Spleen (tissue), 11 donors: ENCODE data around the gene RFLNA. TPM values are rescaled to one million over a fixed set of nuclear protein-coding genes. Genes with fewer than 3 reads are reported as not detected.

ENCODE experiments used
- DNase-seq: peaks from one replicate; pipeline ENCODE4 v3.0.0-alpha.2; 2020
- H3K27ac ChIP-seq, 8 donors: fragments of 200-600 bp; sonication (generic) in 7 of 8; 1 replicate in 4 of 8; 2 replicates in 4 of 8; pipeline versions ENCODE4 v1.5.0 to v1.8.0; 2016 to 2021; ENCODE audit warnings: inconsistent platforms in 4 of 8, mild to moderate bottlenecking in 4 of 8, moderate library complexity in 1 of 8
- H3K27me3 ChIP-seq, 7 donors: fragments of 200-600 bp; sonication (generic) in 6 of 7; replicated peaks in 1 of 7; 1 replicate in 4 of 7; 2 replicates in 3 of 7; pipeline versions ENCODE4 v1.5.0 to v1.8.0; 2016 to 2021; ENCODE audit warnings: inconsistent platforms in 3 of 7, mild to moderate bottlenecking in 1 of 7
- H3K36me3 ChIP-seq, 6 donors: fragments of 200-600 bp; sonication (generic) in 5 of 6; 1 replicate in 4 of 6; 2 replicates in 2 of 6; pipeline versions ENCODE4 v1.5.0 to v1.8.0; 2016 to 2021; ENCODE audit warnings: inconsistent platforms in 2 of 6
- H3K4me1 ChIP-seq, 6 donors: fragments of 200-600 bp; sonication (generic) in 5 of 6; 1 replicate in 3 of 6; 2 replicates in 3 of 6; pipeline versions ENCODE4 v1.5.0 to v1.8.0; 2016 to 2021; ENCODE audit warnings: inconsistent platforms in 3 of 6
- H3K4me3 ChIP-seq, 8 donors: fragments of 200-600 bp; sonication (generic) in 7 of 8; 1 replicate in 4 of 8; 2 replicates in 4 of 8; pipeline versions ENCODE4 v1.5.0 to v1.8.0; 2016 to 2021; ENCODE audit warnings: inconsistent platforms in 4 of 8, mild to moderate bottlenecking in 4 of 8, moderate library complexity in 2 of 8
- H3K9me3 ChIP-seq, 8 donors: fragments of 200-600 bp; sonication (generic) in 7 of 8; 1 replicate in 4 of 8; 2 replicates in 4 of 8; pipeline versions ENCODE4 v1.5.0 to v1.8.0; 2016 to 2021; ENCODE audit warnings: inconsistent platforms in 4 of 8
- CTCF ChIP-seq, 11 experiments: fragments of 200-600 bp in 7 of 11; fragments of 450-650 bp in 4 of 11; sonication (generic) in 4 of 11; IDR thresholded peaks in 8 of 11; conservative IDR thresholded peaks in 3 of 11; 1 replicate in 7 of 11; 2 replicates in 4 of 11; pipeline versions ENCODE4 v1.4.0 to v1.8.0; 2016 to 2021; ENCODE audit warnings: antibody characterized with exemption in 11 of 11, inconsistent platforms in 4 of 11, mild to moderate bottlenecking in 1 of 11
- POLR2A ChIP-seq, 3 donors: fragments of 450-650 bp; IDR thresholded peaks; one replicate each; pipeline ENCODE4 v1.5.1; 2017; ENCODE audit warnings: antibody characterized with exemption in 3 of 3, mild to moderate bottlenecking in 1 of 3
- POLR2AphosphoS5 ChIP-seq, 3 donors: sonication (generic); formaldehyde crosslinking; IDR thresholded peaks; one replicate each; pipeline ENCODE4 v1.5.1; 2017; ENCODE audit warnings: antibody characterized with exemption in 3 of 3
- WGBS, 5 donors: extraction: QIAGEN DNeasy Blood & Tissue Kit in 3 of 5; methylation state at CpG; one replicate each; pipeline versions ENCODE4 v1.1.5 to v1.1.7; 2013 to 2018; 5-methylcytosine and 5-hydroxymethylcytosine counted together
- intact Hi-C: fragments of 100-400 bp; cut with DNase I; formaldehyde crosslinking; loops from one replicate; pipeline ENCODE4 v1.15.0; 2023; ENCODE audit warnings: low total_unique reads
- polyA plus RNA-seq, 3 donors: library from polyadenylated mRNA; stranded (reverse); fragments of 200-250 nt; gene quantifications; one replicate each; pipeline ENCODE4 v1.2.1, GENCODE V29; 2013
- total RNA-seq, 7 donors: library from RNA; depleted of rRNA in 3 of 7; stranded (reverse); fragments of >200 nt in 3 of 7; fragmentation: NEBNext Ultra II Directional in 4 of 7; extraction: Animal tissue kit (Norgen Biotek cat#: 25700) in 4 of 7; gene quantifications; one replicate each; pipeline versions ENCODE4 v1.1.0 to v1.2.1, GENCODE V29; 2016 to 2021
- donor health status: healthy with polysubstance abuse.
- donor health status: DM: no; HTN: no; CAD: no; lungs with moderate emphysema.
- donor health status: DM: no; HTN: no; CAD: no.
- donor health status: Bipolar disorder and iron deficiency.
- donor health status: healthy.
- donor health status: DM: no; HTN: no; CAD: no.
- donor health status: DM: yes; HTN: yes; CAD: no.

RFLNA gene
- total and polyA plus RNA-seq, 10 donors = 0.04 to 0.35 (median 0.21) TPM; not detected in 6

GRCh38 chr12:124261885-124262284 is 33.0 kb upstream of the RFLNA start:
- DNase-seq = no peak
- TF ChIP-seq POLR2AphosphoS5 (IDR thresholded peaks at IDR 0.05) (no peak), CTCF (IDR thresholded peaks at IDR 0.05 in 8 of 11, conservative IDR thresholded peaks at IDR 0.05 in 3 of 11) (no peak), POLR2A (IDR thresholded peaks at IDR 0.05) (no peak)
- 92 to 98% (median 94%) methylated on average over 7 to 12 of the region's 12 CpGs for WGBS, 5 donors
- Histone ChIP-seq H3K4me3 (no peak overlapping the region), H3K9me3 (no peaks in the 10 kb centered on the region), H3K27me3 (peaks cover 0 to 68% (median 0%) of the 10 kb centered on the region in 7 donors), H3K27ac (no peak overlapping the region), H3K4me1 (peaks cover 0 to 5% (median 0%) of the 10 kb centered on the region in 6 donors), H3K36me3 (no peaks in the 10 kb centered on the region)
- intact Hi-C loops = no loop called here

GRCh38 chr12:124264089-124264795 is 30.7 kb upstream of the RFLNA start:
- intact Hi-C loops = no loop called here
- no peaks in the 10 kb centered on the region for H3K36me3 ChIP-seq
- no peak for TF ChIP-seq CTCF (IDR thresholded peaks at IDR 0.05 in 8 of 11, conservative IDR thresholded peaks at IDR 0.05 in 3 of 11)
- TF ChIP-seq POLR2AphosphoS5 (IDR thresholded peaks at IDR 0.05) = no peak
- no peak for TF ChIP-seq POLR2A (IDR thresholded peaks at IDR 0.05)
- H3K27ac ChIP-seq = no peak overlapping the region
- WGBS, 5 donors = 86 to 94% (median 89%) methylated on average over 9 to 10 of the region's 10 CpGs
- H3K4me3 ChIP-seq = no peak overlapping the region
- no peak for DNase-seq
- no peaks in the 10 kb centered on the region for H3K9me3 ChIP-seq
- H3K4me1 ChIP-seq = peaks cover 0 to 5% (median 0%) of the 10 kb centered on the region in 6 donors
- H3K27me3 ChIP-seq = peaks cover 0 to 49% (median 0%) of the 10 kb centered on the region in 7 donors

GRCh38 chr12:124264879-124265278 is 30.0 kb upstream of the RFLNA start:
- TF ChIP-seq CTCF (IDR thresholded peaks at IDR 0.05 in 8 of 11, conservative IDR thresholded peaks at IDR 0.05 in 3 of 11) = no peak
- intact Hi-C loops = no loop called here
- 91 to 98% (median 95%) methylated on average over 7 of the region's 7 CpGs for WGBS, 5 donors
- H3K27ac ChIP-seq = no peak overlapping the region
- no peaks in the 10 kb centered on the region for H3K36me3 ChIP-seq
- H3K9me3 ChIP-seq = no peaks in the 10 kb centered on the region
- no peak for DNase-seq
- peaks cover 0 to 1% (median 0%) of the 10 kb centered on the region in 6 donors for H3K4me1 ChIP-seq
- no peak overlapping the region for H3K4me3 ChIP-seq
- H3K27me3 ChIP-seq = peaks cover 0 to 43% (median 0%) of the 10 kb centered on the region in 7 donors

GRCh38 chr12:124267205-124267778 is 27.6 kb upstream of the RFLNA start:
- TF ChIP-seq POLR2A (IDR thresholded peaks at IDR 0.05) = no peak
- no peak for TF ChIP-seq CTCF (IDR thresholded peaks at IDR 0.05 in 8 of 11, conservative IDR thresholded peaks at IDR 0.05 in 3 of 11)
- no peak for TF ChIP-seq POLR2AphosphoS5 (IDR thresholded peaks at IDR 0.05)
- intact Hi-C loops = no loop called here
- H3K4me1 ChIP-seq = no peaks in the 10 kb centered on the region
- H3K27me3 ChIP-seq = peaks cover 0 to 21% (median 0%) of the 10 kb centered on the region in 7 donors
- WGBS, 5 donors = 76 to 93% (median 83%) methylated on average over 4 of the region's 4 CpGs
- H3K27ac ChIP-seq = no peak overlapping the region
- H3K4me3 ChIP-seq = no peak overlapping the region
- H3K9me3 ChIP-seq = no peaks in the 10 kb centered on the region
- DNase-seq = no peak
- no peaks in the 10 kb centered on the region for H3K36me3 ChIP-seq
